PC-9 (cell line): ENCODE results near the gene GTPBP10. TPM values are rescaled to one million over a fixed set of nuclear protein-coding genes. Genes with fewer than 3 reads are reported as not detected.

Experiments used
- BruUV-seq: library from RNA; stranded (reverse); fragments of 400-500 nt; replicated peaks from 2 replicates; lab custom pipeline; 2021; lab: Mats Ljungman, UMichigan
- CTCF ChIA-PET: fragments of 300-600 bp; sonication (Branson Sonifier 250); formaldehyde crosslinking; loops from one replicate; lab custom pipeline; 2022; ENCODE audit warnings: antibody characterized with exemption; lab: Charles Lee
- POLR2A ChIA-PET: fragments of 300-600 bp; sonication (Branson Sonifier 250); formaldehyde crosslinking; loops from one replicate; lab custom pipeline; 2022; ENCODE audit warnings: antibody characterized with exemption; ENCODE audit not compliant: unreplicated experiment; lab: Charles Lee
- DNase-seq, 2 experiments: peaks; one replicate each; pipeline versions ENCODE4 v3.0.0 to v3.0.0-alpha.2; 2015 to 2022; ENCODE audit warnings: mixed read lengths in 1 of 2
- H2AFZ ChIP-seq: fragments of 200-600 bp; sonication (generic); 2 replicates; pipeline ENCODE4 v1.8.1; 2017; ENCODE audit warnings: antibody characterized with exemption
- H3F3A ChIP-seq: fragments of 200-600 bp; sonication (generic); 2 replicates; pipeline ENCODE4 v1.8.1; 2017; ENCODE audit warnings: antibody characterized with exemption, mild to moderate bottlenecking, low read depth; ENCODE audit not compliant: insufficient read depth
- H3K27ac ChIP-seq: fragments of 200-600 bp; sonication (generic); 2 replicates; pipeline ENCODE4 v1.6.1; 2016; ENCODE audit warnings: mixed run types
- H3K27me3 ChIP-seq: fragments of 200-600 bp; sonication (generic); 2 replicates; pipeline ENCODE4 v1.6.1; 2016; ENCODE audit warnings: low read depth, mixed run types; ENCODE audit not compliant: insufficient read depth
- H3K36me3 ChIP-seq: fragments of 200-600 bp; sonication (generic); 2 replicates; pipeline ENCODE4 v1.6.1; 2016; ENCODE audit warnings: low read depth, mixed run types
- H3K4me1 ChIP-seq: fragments of 200-600 bp; sonication (generic); replicated peaks from 2 replicates; pipeline ENCODE4 v1.6.1; 2016; ENCODE audit warnings: mixed run types; ENCODE audit not compliant: insufficient read depth
- H3K4me2 ChIP-seq: fragments of 200-600 bp; sonication (generic); 2 replicates; pipeline ENCODE4 v1.6.1; 2017; ENCODE audit warnings: mixed run types
- H3K4me3 ChIP-seq: fragments of 200-600 bp; sonication (generic); 2 replicates; pipeline ENCODE4 v1.6.1; 2016; ENCODE audit warnings: mixed run types
- H3K79me2 ChIP-seq: fragments of 200-600 bp; sonication (generic); 2 replicates; pipeline ENCODE4 v1.6.1; 2017; ENCODE audit warnings: low read depth, mixed run types
- H3K9me2 ChIP-seq: fragments of 200-600 bp; sonication (generic); 2 replicates; pipeline ENCODE4 v1.8.1; 2017; ENCODE audit warnings: mild to moderate bottlenecking; ENCODE audit not compliant: insufficient read depth
- H3K9me3 ChIP-seq: fragments of 200-600 bp; sonication (generic); 2 replicates; pipeline ENCODE4 v1.8.1; 2016; ENCODE audit warnings: low read depth; ENCODE audit not compliant: insufficient read depth
- H4K20me1 ChIP-seq: fragments of 200-600 bp; sonication (generic); 2 replicates; pipeline ENCODE4 v1.8.1; 2017; ENCODE audit not compliant: insufficient read depth
- EZH2 ChIP-seq: fragments of 200-600 bp; sonication (generic); IDR thresholded peaks from 2 replicates; pipeline ENCODE4 v1.8.0; 2017; ENCODE audit warnings: antibody characterized with exemption, low read depth
- intact Hi-C: fragments of 100-400 bp; cut with micrococcal nuclease; formaldehyde crosslinking; loops from one replicate; pipeline ENCODE4 v1.10.0; 2022; ENCODE audit not compliant: unreplicated experiment
- total RNA-seq: library from RNA; stranded (reverse); gene quantifications from 2 replicates; pipeline ENCODE4 v1.2.3, GENCODE V29; 2021
- TF ChIP-seq, protein P1 (sequence below): fragments of 200-600 bp; sonication (generic); conservative IDR thresholded peaks from 2 replicates; pipeline ENCODE4 v1.6.1; 2017; ENCODE audit warnings: mixed run types, antibody characterized with exemption, mild to moderate bottlenecking, moderate library complexity

Gene GTPBP10
- total RNA-seq, 1 experiment from 2014 or later = 36.7 TPM

DNA sequence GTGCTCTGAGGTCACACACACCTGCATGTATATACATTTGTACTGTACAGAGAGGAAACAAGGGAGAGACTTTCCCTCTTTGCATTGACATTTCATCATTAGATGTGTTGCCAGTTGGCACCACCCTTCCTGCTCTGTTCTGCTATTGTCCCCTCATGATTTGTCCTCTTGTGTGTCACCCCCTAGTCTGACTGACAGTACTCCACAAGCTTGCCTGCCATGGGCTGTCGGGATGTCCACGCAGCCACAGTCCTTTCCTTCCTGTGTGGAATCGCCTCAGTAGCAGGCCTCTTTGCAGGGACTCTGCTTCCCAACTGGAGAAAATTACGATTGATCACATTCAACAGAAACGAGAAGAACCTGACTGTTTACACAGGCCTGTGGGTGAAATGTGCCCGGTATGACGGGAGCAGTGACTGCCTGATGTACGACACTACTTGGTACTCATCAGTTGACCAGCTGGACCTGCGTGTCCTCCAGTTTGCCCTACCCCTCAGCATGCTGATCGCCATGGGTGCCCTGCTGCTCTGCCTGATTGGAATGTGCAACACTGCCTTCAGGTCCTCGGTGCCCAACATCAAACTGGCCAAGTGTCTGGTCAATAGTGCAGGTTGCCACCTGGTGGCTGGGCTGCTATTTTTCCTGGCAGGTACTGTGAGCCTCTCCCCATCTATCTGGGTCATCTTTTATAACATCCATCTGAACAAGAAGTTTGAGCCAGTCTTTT is 66.1 kb downstream of the GTPBP10 start:
- Histone ChIP-seq H3K9me3 (no peaks in the 10 kb centered on the region), H3K9me2 (no peaks in the 10 kb centered on the region), H3K4me3 (no peak overlapping the region), H3K36me3 (peaks cover 23% of the 10 kb centered on the region), H3K79me2 (no peaks in the 10 kb centered on the region; the same call in 1 of the 2 replicates), H3K27me3 (no peaks in the 10 kb centered on the region), H3F3A (peaks cover 4% of the 10 kb centered on the region; the same call in 1 of the 2 replicates), H3K27ac (no peak overlapping the region), H4K20me1 (no peaks in the 10 kb centered on the region), H2AFZ (no peak overlapping the region), H3K4me1 (peaks cover 15% of the 10 kb centered on the region), H3K4me2 (no peak overlapping the region)
- intact Hi-C loops = no loop called here
- no TSS peak for BruUV-seq
- peak in 1 of 2 experiments; percentile 12 for DNase-seq
- no peak for TF ChIP-seq EZH2
- TF ChIP-seq, protein P1, sequence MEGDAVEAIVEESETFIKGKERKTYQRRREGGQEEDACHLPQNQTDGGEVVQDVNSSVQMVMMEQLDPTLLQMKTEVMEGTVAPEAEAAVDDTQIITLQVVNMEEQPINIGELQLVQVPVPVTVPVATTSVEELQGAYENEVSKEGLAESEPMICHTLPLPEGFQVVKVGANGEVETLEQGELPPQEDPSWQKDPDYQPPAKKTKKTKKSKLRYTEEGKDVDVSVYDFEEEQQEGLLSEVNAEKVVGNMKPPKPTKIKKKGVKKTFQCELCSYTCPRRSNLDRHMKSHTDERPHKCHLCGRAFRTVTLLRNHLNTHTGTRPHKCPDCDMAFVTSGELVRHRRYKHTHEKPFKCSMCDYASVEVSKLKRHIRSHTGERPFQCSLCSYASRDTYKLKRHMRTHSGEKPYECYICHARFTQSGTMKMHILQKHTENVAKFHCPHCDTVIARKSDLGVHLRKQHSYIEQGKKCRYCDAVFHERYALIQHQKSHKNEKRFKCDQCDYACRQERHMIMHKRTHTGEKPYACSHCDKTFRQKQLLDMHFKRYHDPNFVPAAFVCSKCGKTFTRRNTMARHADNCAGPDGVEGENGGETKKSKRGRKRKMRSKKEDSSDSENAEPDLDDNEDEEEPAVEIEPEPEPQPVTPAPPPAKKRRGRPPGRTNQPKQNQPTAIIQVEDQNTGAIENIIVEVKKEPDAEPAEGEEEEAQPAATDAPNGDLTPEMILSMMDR = peak; percentile 50; the same call in 1 of the 2 replicates
- ChIA-PET POLR2A (interaction anchor here (0.6 kb wide), 1 partner anchor 100 kb away, joined by 6 read pairs; no protein-coding TSS in a partner anchor), CTCF (interaction anchor here (1.1 kb wide), 1 partner anchor 15 kb away, joined by 3 read pairs; no protein-coding TSS in a partner anchor)

DNA sequence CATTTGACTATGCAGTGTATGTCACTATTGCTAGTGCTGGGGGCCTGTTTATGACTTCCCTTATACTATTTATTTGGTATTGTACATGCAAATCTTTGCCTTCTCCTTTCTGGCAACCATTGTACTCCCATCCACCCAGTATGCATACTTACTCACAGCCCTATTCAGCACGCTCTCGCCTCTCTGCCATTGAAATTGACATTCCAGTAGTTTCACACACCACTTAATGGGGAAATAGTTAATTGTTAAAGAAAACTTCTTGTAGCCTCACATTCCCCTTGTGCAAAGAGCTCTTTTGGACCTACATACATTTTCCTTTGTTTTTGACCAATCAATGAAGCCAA is 66.6 kb downstream of the GTPBP10 start:
- POLR2A ChIA-PET = interaction anchor here (0.6 kb wide), 1 partner anchor 100 kb away, joined by 6 read pairs; no protein-coding TSS in a partner anchor
- H3K4me2 ChIP-seq = no peak overlapping the region
- H3K4me1 ChIP-seq = peaks cover 15% of the 10 kb centered on the region
- no peak overlapping the region for H3K27ac ChIP-seq
- H3K36me3 ChIP-seq = peaks cover 23% of the 10 kb centered on the region
- TF ChIP-seq, protein P1 = no peak
- no peak for TF ChIP-seq EZH2
- intact Hi-C loops = no loop called here
- peaks cover 4% of the 10 kb centered on the region; the same call in 1 of the 2 replicates for H3F3A ChIP-seq
- H4K20me1 ChIP-seq = no peaks in the 10 kb centered on the region
- no peaks in the 10 kb centered on the region for H3K27me3 ChIP-seq
- no peaks in the 10 kb centered on the region; the same call in 1 of the 2 replicates for H3K79me2 ChIP-seq
- no peaks in the 10 kb centered on the region for H3K9me2 ChIP-seq
- no TSS peak for BruUV-seq
- no peak overlapping the region for H2AFZ ChIP-seq
- no peak overlapping the region for H3K4me3 ChIP-seq
- no peaks in the 10 kb centered on the region for H3K9me3 ChIP-seq
- DNase-seq = no peak
- CTCF ChIA-PET = no interaction called here

DNA sequence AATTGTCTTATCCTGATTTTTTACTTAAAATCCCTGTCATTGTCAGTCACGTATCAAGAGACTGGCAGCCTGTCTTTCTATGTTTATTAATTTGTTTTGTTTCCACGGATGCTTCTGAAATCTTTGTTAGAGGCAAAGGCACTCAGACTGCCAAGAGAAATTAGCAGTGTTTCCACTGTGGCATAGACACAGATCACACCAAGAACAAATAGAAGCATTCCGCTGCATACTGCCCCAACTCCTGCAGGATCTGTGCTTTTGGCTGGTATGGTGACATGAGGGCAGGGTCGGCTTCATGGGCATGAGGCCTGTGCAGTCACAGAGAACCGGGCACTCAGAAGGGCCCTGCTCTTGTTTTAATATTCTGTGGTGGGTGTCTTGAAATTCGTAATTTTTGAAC is 75.1 kb downstream of the GTPBP10 start:
- no peak overlapping the region for H3K27ac ChIP-seq
- no peaks in the 10 kb centered on the region for H3K36me3 ChIP-seq
- H3K4me3 ChIP-seq = no peak overlapping the region
- no peaks in the 10 kb centered on the region for H3K9me2 ChIP-seq
- CTCF ChIA-PET = no interaction called here
- H4K20me1 ChIP-seq = no peaks in the 10 kb centered on the region
- no TSS peak for BruUV-seq
- no peak overlapping the region for H2AFZ ChIP-seq
- TF ChIP-seq, protein P1 = no peak
- TF ChIP-seq EZH2 = no peak
- no peaks in the 10 kb centered on the region for H3K9me3 ChIP-seq
- H3F3A ChIP-seq = no peaks in the 10 kb centered on the region
- H3K27me3 ChIP-seq = no peaks in the 10 kb centered on the region
- H3K4me1 ChIP-seq = 0 out of 2 replicates have a peak, but pooled peaks cover 8% of the 10 kb centered on the region
- H3K79me2 ChIP-seq = no peaks in the 10 kb centered on the region
- intact Hi-C loops = no loop called here
- H3K4me2 ChIP-seq = no peak overlapping the region
- POLR2A ChIA-PET = no interaction called here
- DNase-seq = no peak
